ENCODE data around the gene EPB41.

GRCh38 chr1:28865997-28866650, 48.2 kb upstream of the EPB41 start:
- TF ChIP-seq, protein P1, sequence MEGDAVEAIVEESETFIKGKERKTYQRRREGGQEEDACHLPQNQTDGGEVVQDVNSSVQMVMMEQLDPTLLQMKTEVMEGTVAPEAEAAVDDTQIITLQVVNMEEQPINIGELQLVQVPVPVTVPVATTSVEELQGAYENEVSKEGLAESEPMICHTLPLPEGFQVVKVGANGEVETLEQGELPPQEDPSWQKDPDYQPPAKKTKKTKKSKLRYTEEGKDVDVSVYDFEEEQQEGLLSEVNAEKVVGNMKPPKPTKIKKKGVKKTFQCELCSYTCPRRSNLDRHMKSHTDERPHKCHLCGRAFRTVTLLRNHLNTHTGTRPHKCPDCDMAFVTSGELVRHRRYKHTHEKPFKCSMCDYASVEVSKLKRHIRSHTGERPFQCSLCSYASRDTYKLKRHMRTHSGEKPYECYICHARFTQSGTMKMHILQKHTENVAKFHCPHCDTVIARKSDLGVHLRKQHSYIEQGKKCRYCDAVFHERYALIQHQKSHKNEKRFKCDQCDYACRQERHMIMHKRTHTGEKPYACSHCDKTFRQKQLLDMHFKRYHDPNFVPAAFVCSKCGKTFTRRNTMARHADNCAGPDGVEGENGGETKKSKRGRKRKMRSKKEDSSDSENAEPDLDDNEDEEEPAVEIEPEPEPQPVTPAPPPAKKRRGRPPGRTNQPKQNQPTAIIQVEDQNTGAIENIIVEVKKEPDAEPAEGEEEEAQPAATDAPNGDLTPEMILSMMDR (IDR thresholded peaks at IDR 0.05), result no peak
- no peak for TF ChIP-seq POLR2A (IDR thresholded peaks at IDR 0.05)
